H1 (cell line): Measurements from ENCODE around the gene AGAP1. TPM values are rescaled to one million over a fixed set of nuclear protein-coding genes. Genes with fewer than 3 reads are reported as not detected.
A peak's percentile ranks its signal among the peaks of the same experiment; 100 is the strongest.

Experiments
- CTCF ChIA-PET: fragments of 300-600 bp; sonication (Branson Sonifier 250); formaldehyde crosslinking; loops from one replicate; lab custom pipeline; 2021; ENCODE audit not compliant: partially characterized antibody; lab: Charles Lee
- POLR2A ChIA-PET: fragments of 300-600 bp; sonication (Branson Sonifier 250); formaldehyde crosslinking; loops from one replicate; lab custom pipeline; 2021; ENCODE audit warnings: inconsistent platforms; ENCODE audit not compliant: partially characterized antibody; lab: Charles Lee
- DNase-seq, 2 experiments: peaks; one replicate each; pipeline versions ENCODE4 v3.0.0 to v3.0.0-alpha.2; 2010 to 2022; ENCODE audit warnings: low spot score in 2 of 2, low read depth in 1 of 2, mixed read lengths in 1 of 2
- FAIRE-seq: peaks from 2 replicates; lab custom pipeline; 2011; peaks lifted over from hg19 to GRCh38; lab: Jason Lieb, UNC
- H2AFZ ChIP-seq: 2 replicates; pipeline ENCODE4 v1.8.1; 2012; ENCODE audit warnings: low read length, inconsistent platforms
- H2AK5ac ChIP-seq: 2 replicates; pipeline ENCODE4 v1.6.1; 2013; ENCODE audit warnings: low read depth, low read length
- H2BK120ac ChIP-seq: replicated peaks from 2 replicates; pipeline ENCODE3; 2013; ENCODE audit warnings: low read depth, low read length, inconsistent platforms
- H2BK12ac ChIP-seq: 2 replicates; pipeline ENCODE4 v1.6.1; 2013; ENCODE audit warnings: low read depth, low read length
- H2BK15ac ChIP-seq: 2 replicates; pipeline ENCODE4 v1.6.1; 2013; ENCODE audit warnings: low read length
- H2BK20ac ChIP-seq: 2 replicates; pipeline ENCODE4 v1.6.1; 2013; ENCODE audit warnings: low read length
- H2BK5ac ChIP-seq: 2 replicates; pipeline ENCODE4 v1.6.1; 2013; ENCODE audit warnings: low read depth, low read length
- H3K14ac ChIP-seq: 2 replicates; pipeline ENCODE4 v1.6.1; 2013; ENCODE audit warnings: inconsistent platforms; ENCODE audit not compliant: insufficient read length
- H3K18ac ChIP-seq: 2 replicates; pipeline ENCODE4 v1.6.1; 2013; ENCODE audit warnings: low read length; ENCODE audit errors: extremely low read depth
- H3K23ac ChIP-seq: 2 replicates; pipeline ENCODE4 v1.6.1; 2013; ENCODE audit warnings: inconsistent platforms; ENCODE audit not compliant: insufficient read length
- H3K23me2 ChIP-seq: 2 replicates; pipeline ENCODE4 v1.6.1; 2013; ENCODE audit warnings: low read depth, low read length
- H3K27ac ChIP-seq: 2 replicates; pipeline ENCODE4 v1.6.1; 2011; ENCODE audit warnings: low read depth, low read length, inconsistent platforms
- H3K27me3 ChIP-seq, 4 experiments: replicated peaks in 1 of 4; 1 replicate in 1 of 4; 2 replicates in 3 of 4; pipeline versions ENCODE4 v1.6.1 to v1.8.1; 2011 to 2013; ENCODE audit warnings: low read length in 3 of 4, mild to moderate bottlenecking in 3 of 4, inconsistent platforms in 2 of 4, mixed read lengths in 2 of 4, moderate library complexity in 1 of 4; ENCODE audit not compliant: control insufficient read depth in 3 of 4, insufficient read depth in 3 of 4; ENCODE audit errors: extremely low read depth in 1 of 4
- H3K36me3 ChIP-seq, 4 experiments: 2 replicates each; pipeline versions ENCODE4 v1.6.1 to v1.8.1; 2011 to 2013; ENCODE audit warnings: mild to moderate bottlenecking in 4 of 4, low read length in 3 of 4, moderate library complexity in 2 of 4, control low read depth in 1 of 4, inconsistent platforms in 1 of 4; ENCODE audit not compliant: insufficient read depth in 4 of 4, control insufficient read depth in 2 of 4
- H3K4ac ChIP-seq: replicated peaks from 2 replicates; pipeline ENCODE3; 2013; ENCODE audit warnings: low read length, low read depth, mixed read lengths, inconsistent platforms; ENCODE audit not compliant: insufficient read length
- H3K4me1 ChIP-seq, 4 experiments: replicated peaks in 1 of 4; 1 replicate in 1 of 4; 2 replicates in 3 of 4; pipeline versions ENCODE4 v1.6.1 to v1.8.1; 2011 to 2013; ENCODE audit warnings: low read length in 3 of 4, inconsistent platforms in 2 of 4, mixed read lengths in 1 of 4; ENCODE audit not compliant: insufficient read depth in 4 of 4, control insufficient read depth in 3 of 4
- H3K4me2 ChIP-seq, 2 experiments: 2 replicates each; pipeline versions ENCODE4 v1.6.1 to v1.8.1; 2011 to 2013; ENCODE audit warnings: low read depth in 2 of 2, low read length in 2 of 2, control low read depth in 1 of 2, inconsistent platforms in 1 of 2, mild to moderate bottlenecking in 1 of 2; ENCODE audit not compliant: insufficient read depth in 1 of 2
- H3K4me3 ChIP-seq, 4 experiments: fragments of 200-600, 300-600 bp in 1 of 4; sonication (generic), shearing (Covaris generic), sonication (Bioruptor Twin) in 1 of 4; 2 replicates each; pipeline versions ENCODE4 v1.5.1 to v1.8.1; 2011 to 2016; ENCODE audit warnings: low read length in 4 of 4, low read depth in 3 of 4, control low read depth in 2 of 4, inconsistent platforms in 2 of 4, mild to moderate bottlenecking in 2 of 4, mixed read lengths in 1 of 4, moderate library complexity in 1 of 4; ENCODE audit not compliant: insufficient read depth in 2 of 4; ENCODE audit errors: extremely low read depth in 1 of 4
- H3K56ac ChIP-seq: replicated peaks from 2 replicates; pipeline ENCODE3; 2013; ENCODE audit warnings: low read depth, mild to moderate bottlenecking, mixed read lengths, low read length, inconsistent platforms; ENCODE audit not compliant: insufficient read length
- H3K79me1 ChIP-seq: 2 replicates; pipeline ENCODE4 v1.6.1; 2013; ENCODE audit warnings: low read depth, low read length, control low read depth
- H3K79me2 ChIP-seq, 2 experiments: 2 replicates each; pipeline versions ENCODE4 v1.6.1 to v1.8.1; 2012 to 2013; ENCODE audit warnings: low read length in 2 of 2, mild to moderate bottlenecking in 2 of 2, inconsistent platforms in 1 of 2; ENCODE audit not compliant: insufficient read depth in 2 of 2, control insufficient read depth in 1 of 2
- H3K9ac ChIP-seq, 4 experiments: replicated peaks in 1 of 4; 1 replicate in 1 of 4; 2 replicates in 3 of 4; pipeline versions ENCODE4 v1.6.1 to v1.8.1; 2011 to 2013; ENCODE audit warnings: low read depth in 3 of 4, low read length in 3 of 4, control low read depth in 2 of 4, mild to moderate bottlenecking in 2 of 4, moderate library complexity in 2 of 4, inconsistent platforms in 1 of 4; ENCODE audit errors: extremely low read depth in 1 of 4
- H3K9me3 ChIP-seq, 2 experiments: 2 replicates each; pipeline versions ENCODE4 v1.6.1 to v1.8.1; 2012 to 2013; ENCODE audit warnings: mild to moderate bottlenecking in 2 of 2, moderate library complexity in 2 of 2, control low read depth in 1 of 2, inconsistent platforms in 1 of 2, low read depth in 1 of 2, low read length in 1 of 2, mixed read lengths in 1 of 2; ENCODE audit not compliant: insufficient read depth in 2 of 2
- H4K20me1 ChIP-seq, 2 experiments: replicated peaks in 1 of 2; 2 replicates each; pipeline versions ENCODE3 to v1.8.1; 2011 to 2013; ENCODE audit warnings: inconsistent platforms in 2 of 2, low read length in 2 of 2, mild to moderate bottlenecking in 1 of 2; ENCODE audit not compliant: insufficient read depth in 2 of 2, control insufficient read depth in 1 of 2
- H4K5ac ChIP-seq: 2 replicates; pipeline ENCODE4 v1.6.1; 2013; ENCODE audit warnings: low read length, low read depth, mixed read lengths, inconsistent platforms; ENCODE audit not compliant: insufficient read length
- H4K8ac ChIP-seq: 2 replicates; pipeline ENCODE4 v1.8.0; 2013; ENCODE audit warnings: mild to moderate bottlenecking, moderate library complexity, low read length, inconsistent platforms; ENCODE audit not compliant: insufficient read depth; ENCODE audit errors: extremely low read depth
- H4K91ac ChIP-seq: replicated peaks from 2 replicates; pipeline ENCODE3; 2013; ENCODE audit warnings: low read length, mixed read lengths, inconsistent platforms; ENCODE audit not compliant: insufficient read length
- BACH1 ChIP-seq: IDR thresholded peaks from 2 replicates; pipeline ENCODE4 v1.6.1; 2012; ENCODE audit warnings: low read length, improper control_type of control experiment
- CEBPB ChIP-seq: IDR thresholded peaks from 2 replicates; pipeline ENCODE4 v1.6.1; 2012; ENCODE audit warnings: low read depth, low read length
- EP300 ChIP-seq, 2 experiments: IDR thresholded peaks; 1 replicate in 1 of 2; 2 replicates in 1 of 2; pipeline ENCODE4 v1.6.1; 2011 to 2012; ENCODE audit warnings: low read depth in 2 of 2, low read length in 2 of 2, mild to moderate bottlenecking in 2 of 2, borderline replicate concordance in 1 of 2, inconsistent platforms in 1 of 2, moderate library complexity in 1 of 2
- HDAC2 ChIP-seq, 2 experiments: fragments of 300-600 bp in 1 of 2; sonication (generic) in 1 of 2; IDR thresholded peaks; 2 replicates each; pipeline ENCODE4 v1.6.1; 2011 to 2012; ENCODE audit warnings: low read depth in 2 of 2, low read length in 2 of 2, mild to moderate bottlenecking in 2 of 2, moderate library complexity in 2 of 2, borderline replicate concordance in 1 of 2, inconsistent platforms in 1 of 2
- YY1 ChIP-seq: IDR thresholded peaks from 2 replicates; pipeline ENCODE4 v1.6.1; 2011; ENCODE audit warnings: low read depth, mild to moderate bottlenecking, low read length
- WGBS, 2 experiments: shearing (Covaris generic) in 1 of 2; methylation state at CpG; one replicate each; pipeline versions ENCODE4 v1.1.6 to v1.1.7; 2013 to 2015; ENCODE audit warnings: low lambda C conversion rate in 2 of 2, mixed read lengths in 2 of 2, inconsistent platforms in 1 of 2, low coverage in 1 of 2, missing lambda C conversion rate in 1 of 2; ENCODE audit not compliant: insufficient replicate concordance in 2 of 2, insufficient coverage in 1 of 2, insufficient read length in 1 of 2; ENCODE audit errors: extremely low coverage in 1 of 2, missing lambda C conversion rate in 1 of 2; 5-methylcytosine and 5-hydroxymethylcytosine counted together
- polyA plus RNA-seq, 7 experiments: library from polyadenylated mRNA; depleted of rRNA in 3 of 7; stranded (reverse) in 5 of 7; unstranded in 2 of 7; fragments of >200 nt in 5 of 7; fragments of 200-250 nt in 2 of 7; gene quantifications; 1 replicate in 5 of 7; 2 replicates in 1 of 7; 4 replicates in 1 of 7; pipeline versions ENCODE4 v1.2.1 to v1.2.3, GENCODE V29; 2011 to 2013; ENCODE audit warnings: missing spikeins in 2 of 7, mixed read lengths in 2 of 7
- total RNA-seq: library from RNA; stranded (reverse); fragmentation: NEBNext Ultra II Directional; extraction: Animal tissue kit (Norgen Biotek cat#: 25700); gene quantifications from 2 replicates; pipeline ENCODE4 v1.2.1, GENCODE V29; 2021

AGAP1 gene
- total and polyA plus RNA-seq, 2 of the 8 experiments (the other 6 are each of a cell fraction or from before 2014, with no cell fraction given), result 18.1 to 39.4 TPM

- peaks cover 0 to 3% (median 0%) of the 10 kb centered on the region in 4 experiments; a peak in 1 of 7 replicates for H3K4me1 ChIP-seq
- no peak overlapping the region for H2AK5ac ChIP-seq
- H3K9ac ChIP-seq, result no peak overlapping the region
- no peaks in the 10 kb centered on the region for H3K23me2 ChIP-seq
- H3K79me1 ChIP-seq, result no peaks in the 10 kb centered on the region
- no peak overlapping the region for H3K18ac ChIP-seq
- no peak overlapping the region for H3K4me3 ChIP-seq
- H4K91ac ChIP-seq, result no peak overlapping the region
- no peak overlapping the region for H2BK15ac ChIP-seq
- 84% methylated on average over 3 of the region's 3 CpGs; no CpG with 5 or more reads in 1 of the 2 experiments for WGBS, 2 experiments
- no peaks in the 10 kb centered on the region for H4K20me1 ChIP-seq
- H4K8ac ChIP-seq, result no peak overlapping the region
- ChIA-PET POLR2A (no interaction called here), CTCF (no interaction called here)
- no peak overlapping the region for H2BK120ac ChIP-seq
- H3K23ac ChIP-seq, result no peak overlapping the region
- no peak overlapping the region for H3K14ac ChIP-seq
- no peaks in the 10 kb centered on the region for H3K36me3 ChIP-seq
- no peak for FAIRE-seq
- no peak overlapping the region for H3K4me2 ChIP-seq
- H3K27ac ChIP-seq, result no peak overlapping the region
- H2BK12ac ChIP-seq, result no peak overlapping the region
- no peaks in the 10 kb centered on the region for H3K79me2 ChIP-seq
- no peak overlapping the region for H2AFZ ChIP-seq
- H3K9me3 ChIP-seq, result no peaks in the 10 kb centered on the region
- DNase-seq, result no peak
- no peak overlapping the region for H3K56ac ChIP-seq
- H3K27me3 ChIP-seq, result no peaks in the 10 kb centered on the region
- TF ChIP-seq YY1 (no peak), CEBPB (no peak), BACH1 (peak; percentile 39; the same call in 1 of the 2 replicates), EP300 (IDR thresholded peaks at IDR 0.05; ENCODE audit: borderline replicate concordance in 1 of 2, low read depth in 2 of 2, low read length in 2 of 2) (no peak), HDAC2 (IDR thresholded peaks at IDR 0.05; ENCODE audit: borderline replicate concordance in 1 of 2, low read depth in 2 of 2, low read length in 2 of 2) (no peak)
- H2BK20ac ChIP-seq, result no peak overlapping the region
- no peak overlapping the region for H2BK5ac ChIP-seq
- no peak overlapping the region for H3K4ac ChIP-seq
- H4K5ac ChIP-seq, result no peak overlapping the region
Observed at GRCh38 chr2:235883675-235884074, 389.8 kb downstream of the AGAP1 start.
